ENCODE results near the gene CHI3L1. TPM values are rescaled to one million over a fixed set of nuclear protein-coding genes. Genes with fewer than 3 reads are reported as not detected.
A peak's percentile ranks its signal among the peaks of the same experiment; 100 is the strongest.

The CHI3L1 gene
- total RNA-seq, 3 donors from 2014 or later, result 14.2 to 638 (median 426) TPM

DNA sequence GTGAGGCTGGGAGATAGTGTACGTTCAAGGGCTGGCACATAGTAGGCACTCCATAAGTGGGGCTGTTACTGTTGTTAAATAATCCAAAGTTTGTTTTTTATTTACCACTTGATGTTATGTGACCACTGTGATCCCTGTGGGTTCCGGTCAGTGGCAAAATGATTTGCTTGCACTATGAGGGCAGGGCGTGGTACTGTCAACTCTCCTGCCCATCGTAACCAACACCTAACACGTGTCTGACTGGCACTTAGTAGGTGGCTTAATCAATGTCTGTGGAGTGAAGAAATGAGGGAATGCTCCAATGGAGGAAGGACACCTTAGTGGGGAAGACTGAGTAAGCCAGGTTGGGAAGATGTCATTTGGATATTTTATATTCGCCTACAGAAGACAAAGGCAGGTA, 44.4 kb downstream of the CHI3L1 start:
- Histone ChIP-seq H3K27me3 (no peaks in the 10 kb centered on the region), H3K9me3 (no peaks in the 10 kb centered on the region), H3K36me3 (no peaks in the 10 kb centered on the region), H3K4me1 (peaks cover 0 to 5% of the 10 kb centered on the region in 2 donors), H3K4me3 (no peak overlapping the region), H3K27ac (peak overlapping the region in 1 of 2 donors; percentile 67)
- TF ChIP-seq POLR2A (IDR thresholded peaks at IDR 0.05) (no peak), POLR2AphosphoS5 (IDR thresholded peaks at IDR 0.05) (no peak)
- TF ChIP-seq, protein P1, sequence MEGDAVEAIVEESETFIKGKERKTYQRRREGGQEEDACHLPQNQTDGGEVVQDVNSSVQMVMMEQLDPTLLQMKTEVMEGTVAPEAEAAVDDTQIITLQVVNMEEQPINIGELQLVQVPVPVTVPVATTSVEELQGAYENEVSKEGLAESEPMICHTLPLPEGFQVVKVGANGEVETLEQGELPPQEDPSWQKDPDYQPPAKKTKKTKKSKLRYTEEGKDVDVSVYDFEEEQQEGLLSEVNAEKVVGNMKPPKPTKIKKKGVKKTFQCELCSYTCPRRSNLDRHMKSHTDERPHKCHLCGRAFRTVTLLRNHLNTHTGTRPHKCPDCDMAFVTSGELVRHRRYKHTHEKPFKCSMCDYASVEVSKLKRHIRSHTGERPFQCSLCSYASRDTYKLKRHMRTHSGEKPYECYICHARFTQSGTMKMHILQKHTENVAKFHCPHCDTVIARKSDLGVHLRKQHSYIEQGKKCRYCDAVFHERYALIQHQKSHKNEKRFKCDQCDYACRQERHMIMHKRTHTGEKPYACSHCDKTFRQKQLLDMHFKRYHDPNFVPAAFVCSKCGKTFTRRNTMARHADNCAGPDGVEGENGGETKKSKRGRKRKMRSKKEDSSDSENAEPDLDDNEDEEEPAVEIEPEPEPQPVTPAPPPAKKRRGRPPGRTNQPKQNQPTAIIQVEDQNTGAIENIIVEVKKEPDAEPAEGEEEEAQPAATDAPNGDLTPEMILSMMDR (IDR thresholded peaks at IDR 0.05), result no peak
- intact Hi-C loops (cut with DNase I; ENCODE audit: low total_unique reads), result no loop called here
- no peak for DNase-seq (ENCODE audit: low spot score in 2 of 2)

DNA sequence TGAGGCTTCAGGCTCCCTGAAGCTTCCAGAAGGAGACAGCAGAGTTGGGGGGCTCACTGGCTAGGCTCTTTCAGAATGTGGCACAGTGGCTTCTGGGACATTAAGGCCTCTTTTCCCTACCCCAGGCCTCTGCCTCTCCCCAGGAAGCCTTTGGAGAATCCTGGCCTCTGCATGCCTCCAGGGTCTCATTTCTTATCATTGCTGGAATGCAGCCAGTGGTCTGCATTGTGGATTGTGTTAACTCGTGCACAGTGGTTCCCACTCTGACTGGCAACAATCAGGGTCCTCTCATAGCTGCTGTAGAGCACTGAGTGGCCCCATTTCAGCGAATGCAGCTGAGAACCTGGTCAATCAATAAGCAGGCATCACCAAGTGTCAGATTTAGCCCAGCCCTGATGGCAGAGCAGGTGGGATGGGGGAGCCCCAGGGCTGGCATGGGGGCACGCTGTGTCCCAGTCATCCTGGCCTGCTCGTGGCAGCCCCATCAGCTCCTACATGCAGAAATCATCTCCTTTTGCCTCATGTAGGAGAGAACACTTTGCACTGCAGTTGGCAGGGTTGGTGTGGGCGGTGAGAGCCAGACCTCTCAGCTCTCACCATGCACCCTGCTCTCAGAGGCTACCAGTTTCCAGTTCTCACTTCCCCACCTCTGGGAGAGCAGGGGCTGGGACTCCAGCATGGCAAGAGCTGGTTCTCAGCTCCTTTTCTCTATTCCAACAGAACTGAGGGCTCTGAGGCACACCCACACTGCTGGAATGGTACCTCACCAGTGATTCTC, 45.6 kb downstream of the CHI3L1 start:
- TF ChIP-seq POLR2AphosphoS5 (IDR thresholded peaks at IDR 0.05), result no peak
- TF ChIP-seq, protein P1 (IDR thresholded peaks at IDR 0.05), result no peak
- no peak for TF ChIP-seq POLR2A (IDR thresholded peaks at IDR 0.05)
- intact Hi-C loops (cut with DNase I; ENCODE audit: low total_unique reads), result no loop called here
- no peaks in the 10 kb centered on the region for H3K9me3 ChIP-seq
- no peak overlapping the region for H3K4me3 ChIP-seq
- no peak for DNase-seq (ENCODE audit: low spot score in 2 of 2)
- H3K27ac ChIP-seq, result no peak overlapping the region
- no peaks in the 10 kb centered on the region for H3K36me3 ChIP-seq
- no peaks in the 10 kb centered on the region for H3K27me3 ChIP-seq
- H3K4me1 ChIP-seq, result no peaks in the 10 kb centered on the region

DNA sequence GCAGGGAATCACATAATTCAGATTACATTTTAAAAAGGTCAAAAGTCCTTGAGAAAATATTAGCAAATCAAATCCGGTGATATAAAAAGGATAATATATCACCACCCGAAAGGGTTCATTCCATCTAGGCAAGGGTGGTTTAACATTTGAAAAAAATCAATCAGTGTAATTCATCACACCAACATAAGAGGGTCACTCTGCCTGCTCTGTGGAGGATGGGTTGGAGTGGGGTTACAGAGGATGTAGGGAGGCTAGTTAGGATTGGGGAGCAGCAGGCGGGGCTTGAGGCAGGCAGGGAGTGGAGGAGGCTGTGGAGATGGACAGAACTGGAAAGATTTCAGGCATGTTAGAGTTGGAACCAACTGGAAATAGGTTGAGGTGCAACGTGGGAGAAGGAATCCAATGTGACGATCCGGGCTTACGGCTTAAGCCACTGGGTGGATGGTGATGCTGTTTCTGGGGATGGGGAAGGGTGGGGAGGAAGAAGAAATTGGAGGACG, 46.5 kb downstream of the CHI3L1 start:
- Histone ChIP-seq H3K27me3 (no peaks in the 10 kb centered on the region), H3K27ac (no peak overlapping the region), H3K9me3 (no peaks in the 10 kb centered on the region), H3K4me1 (no peaks in the 10 kb centered on the region), H3K4me3 (no peak overlapping the region), H3K36me3 (no peaks in the 10 kb centered on the region)
- no peak for TF ChIP-seq POLR2AphosphoS5 (IDR thresholded peaks at IDR 0.05)
- TF ChIP-seq, protein P1 (IDR thresholded peaks at IDR 0.05), result no peak
- TF ChIP-seq POLR2A (IDR thresholded peaks at IDR 0.05), result no peak
- intact Hi-C loops (cut with DNase I; ENCODE audit: low total_unique reads), result no loop called here
- DNase-seq (ENCODE audit: low spot score in 2 of 2), result no peak

DNA sequence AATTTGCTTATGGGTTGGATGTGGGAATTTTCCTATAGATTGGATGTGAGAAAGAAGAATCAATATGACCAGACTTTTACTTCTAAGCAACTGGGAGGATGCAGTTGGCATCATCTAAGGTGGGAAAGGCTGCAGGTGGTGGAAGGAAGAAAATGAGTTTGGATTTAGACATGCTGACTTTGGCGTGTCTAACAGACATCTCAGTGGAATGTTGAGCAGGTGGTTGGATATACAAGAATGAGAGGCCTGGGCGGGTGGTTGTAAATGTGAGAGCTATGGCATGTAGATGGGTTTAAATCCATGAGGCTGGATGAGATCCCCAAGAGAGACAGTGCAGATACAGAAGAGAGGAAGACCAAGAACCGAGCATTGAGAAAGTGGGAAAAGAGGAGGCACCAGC, 48.4 kb downstream of the CHI3L1 start:
- TF ChIP-seq, protein P1 (IDR thresholded peaks at IDR 0.05), result no peak
- TF ChIP-seq POLR2AphosphoS5 (IDR thresholded peaks at IDR 0.05), result no peak
- no peak for TF ChIP-seq POLR2A (IDR thresholded peaks at IDR 0.05)
- H3K27ac ChIP-seq, result no peak overlapping the region
- intact Hi-C loops (cut with DNase I; ENCODE audit: low total_unique reads), result no loop called here
- no peak overlapping the region for H3K4me3 ChIP-seq
- no peaks in the 10 kb centered on the region for H3K9me3 ChIP-seq
- no peaks in the 10 kb centered on the region for H3K4me1 ChIP-seq
- no peaks in the 10 kb centered on the region for H3K27me3 ChIP-seq
- H3K36me3 ChIP-seq, result no peaks in the 10 kb centered on the region
- DNase-seq (ENCODE audit: low spot score in 2 of 2), result no peak

DNA sequence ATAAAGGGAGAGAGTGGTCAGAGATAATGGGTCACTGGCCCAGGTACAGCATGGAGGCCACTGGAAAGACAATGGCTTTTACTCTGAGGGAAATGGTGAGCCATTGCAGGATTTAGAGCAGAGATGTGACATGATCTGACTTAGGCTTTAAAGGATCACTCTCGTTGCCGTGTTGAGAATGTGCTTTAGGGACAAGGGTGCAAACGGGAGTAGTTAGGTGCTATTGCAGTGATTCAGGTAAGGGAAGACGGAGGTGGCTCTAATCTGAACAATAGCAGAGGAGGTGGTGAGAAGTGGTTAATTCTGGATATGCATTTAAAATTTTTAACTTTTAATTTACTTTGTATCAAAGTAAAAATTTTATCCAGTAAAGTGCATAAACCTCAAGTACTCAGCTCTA, 49.2 kb downstream of the CHI3L1 start:
- no peaks in the 10 kb centered on the region for H3K4me1 ChIP-seq
- no peaks in the 10 kb centered on the region for H3K9me3 ChIP-seq
- intact Hi-C loops (cut with DNase I; ENCODE audit: low total_unique reads), result no loop called here
- no peaks in the 10 kb centered on the region for H3K27me3 ChIP-seq
- DNase-seq (ENCODE audit: low spot score in 2 of 2), result no peak
- no peak overlapping the region for H3K4me3 ChIP-seq
- H3K27ac ChIP-seq, result no peak overlapping the region
- TF ChIP-seq POLR2AphosphoS5 (IDR thresholded peaks at IDR 0.05), result no peak
- TF ChIP-seq, protein P1 (IDR thresholded peaks at IDR 0.05), result no peak
- TF ChIP-seq POLR2A (IDR thresholded peaks at IDR 0.05), result no peak
- H3K36me3 ChIP-seq, result no peaks in the 10 kb centered on the region
